ENCODE measurements around the gene ADH4.

ADH4 gene

GRCh38 chr4:99079625-99080295 lies 64.3 kb downstream of the ADH4 start:
- H3K79me2 ChIP-seq (ENCODE audit: insufficient read depth, low read length): peaks cover 19% of the 10 kb centered on the region; the same call in 1 of the 2 replicates
- peak overlapping the region; percentile 25 for H3K4me2 ChIP-seq (ENCODE audit: low read depth, low read length, poor library complexity, severe bottlenecking)
- peaks cover 13% of the 10 kb centered on the region for H4K20me1 ChIP-seq (ENCODE audit: insufficient read depth, low read length, poor library complexity, severe bottlenecking)
- no peak overlapping the region for H3K4me3 ChIP-seq (ENCODE audit: low read length, poor library complexity, severe bottlenecking)
- TF ChIP-seq CTCF (conservative IDR thresholded peaks at IDR 0.05; ENCODE audit: low read length) (no peak), EZH2phosphoT487 (IDR thresholded peaks at IDR 0.05; ENCODE audit: borderline replicate concordance) (no peak)
- H3K27me3 ChIP-seq (ENCODE audit: insufficient read depth, low read length, poor library complexity, severe bottlenecking): no peaks in the 10 kb centered on the region
- H3K9me2 ChIP-seq (replicated peaks; ENCODE audit: low read depth, low read length): no peaks in the 10 kb centered on the region
- H3K9me3 ChIP-seq (ENCODE audit: insufficient read depth, low read depth, low read length): no peaks in the 10 kb centered on the region
- H3K9ac ChIP-seq (ENCODE audit: low read depth, low read length, poor library complexity, severe bottlenecking): no peak overlapping the region
- H2AFZ ChIP-seq (ENCODE audit: low read length): no peak overlapping the region
- H3K36me3 ChIP-seq (ENCODE audit: insufficient read depth, low read length): peaks cover 77% of the 10 kb centered on the region
- peaks cover 13% of the 10 kb centered on the region for H3K4me1 ChIP-seq (ENCODE audit: insufficient read depth, low read length, poor library complexity, severe bottlenecking)
- no peaks in the 10 kb centered on the region for H3F3A ChIP-seq (ENCODE audit: low read depth)

GRCh38 chr4:99078931-99079624 lies 65.0 kb downstream of the ADH4 start:
- Histone ChIP-seq H3K4me1 (ENCODE audit: insufficient read depth, low read length, poor library complexity, severe bottlenecking) (peaks cover 13% of the 10 kb centered on the region), H3K27me3 (ENCODE audit: insufficient read depth, low read length, poor library complexity, severe bottlenecking) (no peaks in the 10 kb centered on the region), H2AFZ (ENCODE audit: low read length) (no peak overlapping the region), H3K4me3 (ENCODE audit: low read length, poor library complexity, severe bottlenecking) (no peak overlapping the region), H3K4me2 (ENCODE audit: low read depth, low read length, poor library complexity, severe bottlenecking) (no peak overlapping the region), H3K9me2 (replicated peaks; ENCODE audit: low read depth, low read length) (no peaks in the 10 kb centered on the region), H3K9ac (ENCODE audit: low read depth, low read length, poor library complexity, severe bottlenecking) (no peak overlapping the region), H3F3A (ENCODE audit: low read depth) (no peaks in the 10 kb centered on the region), H3K36me3 (ENCODE audit: insufficient read depth, low read length) (peaks cover 73% of the 10 kb centered on the region), H3K9me3 (ENCODE audit: insufficient read depth, low read depth, low read length) (no peaks in the 10 kb centered on the region), H4K20me1 (ENCODE audit: insufficient read depth, low read length, poor library complexity, severe bottlenecking) (peaks cover 13% of the 10 kb centered on the region), H3K79me2 (ENCODE audit: insufficient read depth, low read length) (peaks cover 12% of the 10 kb centered on the region; the same call in 1 of the 2 replicates)
- TF ChIP-seq EZH2phosphoT487 (IDR thresholded peaks at IDR 0.05; ENCODE audit: borderline replicate concordance) (no peak), CTCF (conservative IDR thresholded peaks at IDR 0.05; ENCODE audit: low read length) (no peak)

- H4K20me1 ChIP-seq (ENCODE audit: insufficient read depth, low read length, poor library complexity, severe bottlenecking): peaks cover 13% of the 10 kb centered on the region
- no peak overlapping the region for H2AFZ ChIP-seq (ENCODE audit: low read length)
- H3K4me3 ChIP-seq (ENCODE audit: low read length, poor library complexity, severe bottlenecking): no peak overlapping the region
- H3K79me2 ChIP-seq (ENCODE audit: insufficient read depth, low read length): peaks cover 16% of the 10 kb centered on the region; the same call in 1 of the 2 replicates
- no peaks in the 10 kb centered on the region for H3K9me2 ChIP-seq (replicated peaks; ENCODE audit: low read depth, low read length)
- H3K9me3 ChIP-seq (ENCODE audit: insufficient read depth, low read depth, low read length): no peaks in the 10 kb centered on the region
- H3K27me3 ChIP-seq (ENCODE audit: insufficient read depth, low read length, poor library complexity, severe bottlenecking): no peaks in the 10 kb centered on the region
- peaks cover 9% of the 10 kb centered on the region for H3K4me1 ChIP-seq (ENCODE audit: insufficient read depth, low read length, poor library complexity, severe bottlenecking)
- H3K4me2 ChIP-seq (ENCODE audit: low read depth, low read length, poor library complexity, severe bottlenecking): no peak overlapping the region
- TF ChIP-seq CTCF (conservative IDR thresholded peaks at IDR 0.05; ENCODE audit: low read length) (no peak), EZH2phosphoT487 (IDR thresholded peaks at IDR 0.05; ENCODE audit: borderline replicate concordance) (no peak)
- H3F3A ChIP-seq (ENCODE audit: low read depth): no peaks in the 10 kb centered on the region
- H3K36me3 ChIP-seq (ENCODE audit: insufficient read depth, low read length): peaks cover 74% of the 10 kb centered on the region
- no peak overlapping the region for H3K9ac ChIP-seq (ENCODE audit: low read depth, low read length, poor library complexity, severe bottlenecking)
Measured at GRCh38 chr4:99078336-99078735, 65.8 kb downstream of the ADH4 start.
